ENCODE measurements around the gene GEMIN7.
A peak's percentile ranks its signal among the peaks of the same experiment; 100 is the strongest.

The GEMIN7 gene

GRCh38 chr19:45061965-45062364, 17.1 kb upstream of the GEMIN7 start:
- no peak for DNase-seq (ENCODE audit: low read depth)

- DNase-seq (ENCODE audit: low read depth), result no peak
Observed at GRCh38 chr19:45063851-45064801, 14.9 kb upstream of the GEMIN7 start.

GRCh38 chr19:45066921-45067661, 12.0 kb upstream of the GEMIN7 start:
- DNase-seq (ENCODE audit: low read depth), result no peak

- DNase-seq (ENCODE audit: low read depth), result no peak
Observed at GRCh38 chr19:45068041-45068440, 11.0 kb upstream of the GEMIN7 start.

- DNase-seq (ENCODE audit: low read depth), result no peak
Observed at GRCh38 chr19:45069056-45069455, 10.0 kb upstream of the GEMIN7 start.

- DNase-seq (ENCODE audit: low read depth), result no peak
Observed at GRCh38 chr19:45070214-45070613, 8.8 kb upstream of the GEMIN7 start.

- no peak for DNase-seq (ENCODE audit: low read depth)
Observed at GRCh38 chr19:45070861-45071544, 8.1 kb upstream of the GEMIN7 start.

- DNase-seq (ENCODE audit: low read depth), result no peak
Observed at GRCh38 chr19:45071545-45071938, 7.5 kb upstream of the GEMIN7 start.

GRCh38 chr19:45071969-45072790, 6.9 kb upstream of the GEMIN7 start:
- no peak for DNase-seq (ENCODE audit: low read depth)

- no peak for DNase-seq (ENCODE audit: low read depth)
Observed at GRCh38 chr19:45074744-45075300, 4.2 kb upstream of the GEMIN7 start.

- DNase-seq (ENCODE audit: low read depth), result no peak
Observed at GRCh38 chr19:45075301-45076028, 3.6 kb upstream of the GEMIN7 start.

GRCh38 chr19:45076029-45076850, 2.8 kb upstream of the GEMIN7 start, which contains the start of gene ZNF296:
Gene ZNF296, minus strand, starts transcription at chr19:45076478. Its CDS starts 105 bp downstream, at chr19:45076373.
- peak; percentile 74 for DNase-seq (ENCODE audit: low read depth)

GRCh38 chr19:45076851-45077730, 2.0 kb upstream of the GEMIN7 start:
- no peak for DNase-seq (ENCODE audit: low read depth)

- no peak for DNase-seq (ENCODE audit: low read depth)
Observed at GRCh38 chr19:45078390-45079062, 534 bp upstream of the GEMIN7 start.

GRCh38 chr19:45079911-45080370, 881 bp downstream of the GEMIN7 start:
- no peak for DNase-seq (ENCODE audit: low read depth)

- DNase-seq (ENCODE audit: low read depth), result no peak
Observed at GRCh38 chr19:45082170-45082569, 3.1 kb downstream of the GEMIN7 start.

GRCh38 chr19:45086480-45086879, 7.4 kb downstream of the GEMIN7 start:
- DNase-seq (ENCODE audit: low read depth), result no peak

- peak; percentile 28 for DNase-seq (ENCODE audit: low read depth)
Observed at GRCh38 chr19:45087531-45087930, 8.5 kb downstream of the GEMIN7 start.

All from activated T-helper 9 cell treated with anti-CD3 and anti-CD28 coated beads, Interleukin-2, amount 50 U/mL, for 16 hours (primary cell).